ENCODE data around the gene EIF4G3. TPM values are rescaled to one million over a fixed set of nuclear protein-coding genes. Genes with fewer than 3 reads are reported as not detected.

Gene EIF4G3
- total RNA-seq, 1 experiment from 2014 or later: 55.4 TPM

GRCh38 chr1:21106709-21107108 lies 70.0 kb downstream of the EIF4G3 start:
- CTCF ChIA-PET: no interaction called here
- no peak for TF ChIP-seq CTCF (IDR thresholded peaks at IDR 0.05; ENCODE audit: insufficient read depth in 1 of 2, low read depth in 1 of 2, low read length in 1 of 2, severe bottlenecking in 1 of 2, unreplicated experiment in 1 of 2)
- Histone ChIP-seq H3K4me3 (ENCODE audit: low read depth, low read length) (no peak overlapping the region), H3K9me3 (no peaks in the 10 kb centered on the region), H3K36me3 (ENCODE audit: control insufficient read depth, insufficient read depth, low read length) (no peaks in the 10 kb centered on the region), H3K4me1 (no peaks in the 10 kb centered on the region), H3K27me3 (replicated peaks; ENCODE audit: control insufficient read depth, insufficient read depth, low read length) (no peaks in the 10 kb centered on the region)
- intact Hi-C loops (cut with micrococcal nuclease; ENCODE audit: unreplicated experiment): no loop called here
- Mint-ChIP-seq H3K27ac (ENCODE audit: unreplicated experiment) (no peak overlapping the region), H3K27me3 (ENCODE audit: insufficient read depth, unreplicated experiment) (no peaks in the 10 kb centered on the region), H3K9me3 (ENCODE audit: unreplicated experiment) (no peaks in the 10 kb centered on the region), H3K4me1 (ENCODE audit: low read depth, unreplicated experiment) (peaks cover 8% of the 10 kb centered on the region), H3K36me3 (ENCODE audit: insufficient read depth, unreplicated experiment) (peaks cover 6% of the 10 kb centered on the region), H3K4me3 (ENCODE audit: unreplicated experiment) (no peak overlapping the region)
- POLR2A ChIA-PET: no interaction called here
- DNase-seq: no peak
- no TSS peak for BruUV-seq (replicated peaks)

- DNase-seq: no peak
- TF ChIP-seq CTCF (IDR thresholded peaks at IDR 0.05; ENCODE audit: insufficient read depth in 1 of 2, low read depth in 1 of 2, low read length in 1 of 2, severe bottlenecking in 1 of 2, unreplicated experiment in 1 of 2): no peak
- Mint-ChIP-seq H3K4me1 (ENCODE audit: low read depth, unreplicated experiment) (peaks cover 8% of the 10 kb centered on the region), H3K27ac (ENCODE audit: unreplicated experiment) (no peak overlapping the region), H3K27me3 (ENCODE audit: insufficient read depth, unreplicated experiment) (no peaks in the 10 kb centered on the region), H3K4me3 (ENCODE audit: unreplicated experiment) (no peak overlapping the region), H3K9me3 (ENCODE audit: unreplicated experiment) (no peaks in the 10 kb centered on the region), H3K36me3 (ENCODE audit: insufficient read depth, unreplicated experiment) (peaks cover 6% of the 10 kb centered on the region)
- BruUV-seq (replicated peaks): no TSS peak
- no peak overlapping the region for H3K4me3 ChIP-seq (ENCODE audit: low read depth, low read length)
- ChIA-PET POLR2A (interaction anchor here (0.6 kb wide), 1 partner anchor 58 kb away, joined by 10 read pairs; no protein-coding TSS in a partner anchor), CTCF (no interaction called here)
- H3K36me3 ChIP-seq (ENCODE audit: control insufficient read depth, insufficient read depth, low read length): no peaks in the 10 kb centered on the region
- intact Hi-C loops (cut with micrococcal nuclease; ENCODE audit: unreplicated experiment): no loop called here
- no peaks in the 10 kb centered on the region for H3K4me1 ChIP-seq
- no peaks in the 10 kb centered on the region for H3K9me3 ChIP-seq
- H3K27me3 ChIP-seq (replicated peaks; ENCODE audit: control insufficient read depth, insufficient read depth, low read length): no peaks in the 10 kb centered on the region
Observed at GRCh38 chr1:21106238-21106637, 70.5 kb downstream of the EIF4G3 start.

- Histone ChIP-seq H3K4me1 (no peaks in the 10 kb centered on the region), H3K27me3 (replicated peaks; ENCODE audit: control insufficient read depth, insufficient read depth, low read length) (no peaks in the 10 kb centered on the region), H3K4me3 (ENCODE audit: low read depth, low read length) (no peak overlapping the region), H3K36me3 (ENCODE audit: control insufficient read depth, insufficient read depth, low read length) (no peaks in the 10 kb centered on the region), H3K9me3 (no peaks in the 10 kb centered on the region)
- ChIA-PET CTCF (no interaction called here), POLR2A (interaction anchor here (0.6 kb wide), 1 partner anchor 57 kb away, joined by 10 read pairs; no protein-coding TSS in a partner anchor)
- Mint-ChIP-seq H3K27me3 (ENCODE audit: insufficient read depth, unreplicated experiment) (no peaks in the 10 kb centered on the region), H3K4me1 (ENCODE audit: low read depth, unreplicated experiment) (peaks cover 8% of the 10 kb centered on the region), H3K36me3 (ENCODE audit: insufficient read depth, unreplicated experiment) (peaks cover 9% of the 10 kb centered on the region), H3K27ac (ENCODE audit: unreplicated experiment) (no peak overlapping the region), H3K4me3 (ENCODE audit: unreplicated experiment) (no peak overlapping the region), H3K9me3 (ENCODE audit: unreplicated experiment) (no peaks in the 10 kb centered on the region)
- DNase-seq: no peak
- intact Hi-C loops (cut with micrococcal nuclease; ENCODE audit: unreplicated experiment): no loop called here
- no TSS peak for BruUV-seq (replicated peaks)
- TF ChIP-seq CTCF (IDR thresholded peaks at IDR 0.05; ENCODE audit: insufficient read depth in 1 of 2, low read depth in 1 of 2, low read length in 1 of 2, severe bottlenecking in 1 of 2, unreplicated experiment in 1 of 2): no peak
Observed at GRCh38 chr1:21105807-21106206, 70.9 kb downstream of the EIF4G3 start.
